ENCODE measurements around the gene GRAMD2B. TPM values are rescaled to one million over a fixed set of nuclear protein-coding genes. Genes with fewer than 3 reads are reported as not detected.

GRAMD2B gene
- total RNA-seq, 1 experiment from 2014 or later = 11.1 TPM

GRCh38 chr5:126416266-126416925 lies 6.8 kb upstream of the GRAMD2B start:
- CTCF ChIA-PET = no interaction called here
- H3K27me3 Mint-ChIP-seq (ENCODE audit: insufficient read depth, unreplicated experiment) = no peaks in the 10 kb centered on the region
- no peaks in the 10 kb centered on the region for H3K36me3 Mint-ChIP-seq (ENCODE audit: insufficient read depth, unreplicated experiment)
- POLR2A ChIA-PET = no interaction called here
- peaks cover 9% of the 10 kb centered on the region for H3K4me1 Mint-ChIP-seq (ENCODE audit: insufficient read depth, unreplicated experiment)
- DNase-seq (ENCODE audit: unreplicated experiment) = no peak
- H3K4me3 Mint-ChIP-seq (ENCODE audit: unreplicated experiment) = no peak overlapping the region
- H3K9me3 Mint-ChIP-seq (ENCODE audit: unreplicated experiment) = peaks cover 5% of the 10 kb centered on the region
- TF ChIP-seq CTCF (IDR thresholded peaks at IDR 0.05; ENCODE audit: unreplicated experiment) = no peak
- no peak overlapping the region for H3K27ac Mint-ChIP-seq (ENCODE audit: low read depth, unreplicated experiment)
- intact Hi-C loops (cut with micrococcal nuclease) = no loop called here
- BruUV-seq (replicated peaks) = no TSS peak

- Mint-ChIP-seq H3K36me3 (ENCODE audit: insufficient read depth, unreplicated experiment) (no peaks in the 10 kb centered on the region), H3K27me3 (ENCODE audit: insufficient read depth, unreplicated experiment) (no peaks in the 10 kb centered on the region), H3K4me1 (ENCODE audit: insufficient read depth, unreplicated experiment) (peaks cover 9% of the 10 kb centered on the region), H3K4me3 (ENCODE audit: unreplicated experiment) (no peak overlapping the region), H3K9me3 (ENCODE audit: unreplicated experiment) (no peaks in the 10 kb centered on the region), H3K27ac (ENCODE audit: low read depth, unreplicated experiment) (no peak overlapping the region)
- no peak for DNase-seq (ENCODE audit: unreplicated experiment)
- TF ChIP-seq CTCF (IDR thresholded peaks at IDR 0.05; ENCODE audit: unreplicated experiment) = no peak
- BruUV-seq (replicated peaks) = no TSS peak
- intact Hi-C loops (cut with micrococcal nuclease) = no loop called here
- ChIA-PET CTCF (no interaction called here), POLR2A (no interaction called here)
Measured at GRCh38 chr5:126417178-126417577, 6.0 kb upstream of the GRAMD2B start.

- TF ChIP-seq CTCF (IDR thresholded peaks at IDR 0.05; ENCODE audit: unreplicated experiment) = no peak
- Mint-ChIP-seq H3K36me3 (ENCODE audit: insufficient read depth, unreplicated experiment) (no peaks in the 10 kb centered on the region), H3K27me3 (ENCODE audit: insufficient read depth, unreplicated experiment) (no peaks in the 10 kb centered on the region), H3K4me3 (ENCODE audit: unreplicated experiment) (no peak overlapping the region), H3K27ac (ENCODE audit: low read depth, unreplicated experiment) (no peak overlapping the region), H3K9me3 (ENCODE audit: unreplicated experiment) (no peaks in the 10 kb centered on the region), H3K4me1 (ENCODE audit: insufficient read depth, unreplicated experiment) (peaks cover 9% of the 10 kb centered on the region)
- POLR2A ChIA-PET = no interaction called here
- intact Hi-C loops (cut with micrococcal nuclease) = no loop called here
- CTCF ChIA-PET = no interaction called here
- BruUV-seq (replicated peaks) = no TSS peak
- DNase-seq (ENCODE audit: unreplicated experiment) = no peak
Measured at GRCh38 chr5:126419102-126419501, 4.1 kb upstream of the GRAMD2B start.

DNA sequence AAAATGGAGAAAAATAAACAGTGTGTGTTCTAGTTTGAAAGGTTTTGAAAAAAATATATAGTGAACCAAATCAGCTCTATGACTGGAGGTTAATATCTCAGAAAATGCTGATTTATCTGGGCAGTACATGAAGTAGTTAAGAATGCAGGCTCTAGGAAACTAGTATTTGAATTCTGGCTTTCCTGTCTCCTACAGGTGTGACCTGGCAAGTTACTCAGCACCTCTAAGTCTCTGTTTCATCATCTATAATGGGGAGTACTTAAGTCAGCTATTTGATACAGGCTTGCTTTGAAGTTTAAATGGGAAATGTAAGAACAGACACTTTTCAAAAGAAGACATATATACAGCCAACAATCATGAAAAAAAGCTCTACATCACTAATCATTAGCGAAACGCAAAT lies 5.2 kb downstream of the GRAMD2B start:
- no peak for DNase-seq (ENCODE audit: unreplicated experiment)
- no peak overlapping the region for H3K4me3 Mint-ChIP-seq (ENCODE audit: unreplicated experiment)
- TF ChIP-seq CTCF (IDR thresholded peaks at IDR 0.05; ENCODE audit: unreplicated experiment) = no peak
- peak overlapping the region; percentile 39 for H3K27ac Mint-ChIP-seq (ENCODE audit: low read depth, unreplicated experiment)
- ChIA-PET POLR2A (interaction anchor here (0.9 kb wide), 1 partner anchor 18 kb away, joined by 3 read pairs; no protein-coding TSS in a partner anchor), CTCF (interaction anchor here (1.1 to 1.2 kb wide), 2 partner anchors 17 to 75 kb away, joined by 4 to 5 read pairs; no protein-coding TSS in a partner anchor)
- H3K27me3 Mint-ChIP-seq (ENCODE audit: insufficient read depth, unreplicated experiment) = no peaks in the 10 kb centered on the region
- H3K4me1 Mint-ChIP-seq (ENCODE audit: insufficient read depth, unreplicated experiment) = peaks cover 44% of the 10 kb centered on the region
- H3K9me3 Mint-ChIP-seq (ENCODE audit: unreplicated experiment) = peaks cover 8% of the 10 kb centered on the region
- intact Hi-C loops (cut with micrococcal nuclease) = loop anchor here (10.0 kb wide), 1 partner anchor 166 kb away; the partner anchor contains the start of gene ALDH7A1
- BruUV-seq (replicated peaks) = no TSS peak
- peaks cover 17% of the 10 kb centered on the region for H3K36me3 Mint-ChIP-seq (ENCODE audit: insufficient read depth, unreplicated experiment)
